ENCODE data around the gene CHIT1. TPM values are rescaled to one million over a fixed set of nuclear protein-coding genes. Genes with fewer than 3 reads are reported as not detected.
A peak's percentile ranks its signal among the peaks of the same experiment; 100 is the strongest.

The CHIT1 gene
- total and polyA plus RNA-seq, 3 experiments from 2014 or later, result 0.07 TPM; not detected in 2

DNA sequence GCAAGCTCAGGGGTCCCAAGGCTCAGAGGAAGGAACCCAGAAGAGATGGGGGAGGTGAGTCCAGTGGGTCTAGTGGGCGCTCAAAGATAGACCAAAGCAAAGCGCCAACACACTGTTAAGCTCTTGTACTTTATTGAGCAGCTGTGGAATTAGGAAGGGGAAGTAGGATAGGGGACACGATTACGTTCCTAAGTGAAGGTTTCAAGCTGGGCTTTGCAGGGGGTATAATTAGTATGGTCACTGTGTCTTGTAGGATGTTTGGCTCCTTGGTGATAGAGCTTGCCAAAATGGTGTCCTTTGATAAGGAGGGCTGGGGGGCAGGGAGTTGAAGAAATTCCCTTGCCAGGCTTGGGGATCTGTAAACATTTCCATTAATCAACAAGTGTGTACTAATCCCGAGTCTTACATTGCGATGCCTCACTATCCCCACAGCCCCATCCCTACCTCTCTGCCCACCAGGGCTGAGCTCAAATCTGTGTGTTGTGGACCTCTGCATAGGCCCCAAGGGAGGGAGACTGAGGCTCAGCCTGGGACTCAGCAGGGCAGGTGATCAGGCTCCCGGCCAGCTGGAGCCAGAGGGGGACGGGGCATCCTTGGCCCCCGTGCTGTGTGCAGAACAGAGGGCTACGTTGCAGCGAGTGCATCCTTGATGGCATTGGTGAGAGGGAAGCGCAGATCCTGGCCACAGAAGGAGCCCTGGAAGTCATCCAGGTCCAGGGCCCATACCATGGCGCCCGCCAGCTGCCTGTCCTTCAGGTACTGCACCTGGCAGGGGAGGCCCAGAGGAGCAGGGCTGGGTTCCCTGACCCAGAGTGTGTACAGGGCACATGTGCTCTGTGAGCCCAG is 50.4 kb downstream of the CHIT1 start:
- DNase-seq, result no peak
- peak overlapping the region in 1 of 8 donors; percentile 43 for H3K27ac Mint-ChIP-seq
- H3K36me3 Mint-ChIP-seq, result no peaks in the 10 kb centered on the region
- H3K36me3 ChIP-seq (ENCODE audit: insufficient read depth, low read length), result no peaks in the 10 kb centered on the region
- no peaks in the 10 kb centered on the region for H3K9me3 Mint-ChIP-seq
- no peaks in the 10 kb centered on the region for H3K4me1 ChIP-seq (ENCODE audit: insufficient read depth, low read length)
- H3K4me1 Mint-ChIP-seq, result no peaks in the 10 kb centered on the region
- peaks cover 10 to 19% of the 10 kb centered on the region in 2 donors for H3K27me3 Mint-ChIP-seq
- ChIA-PET CTCF (no interaction called here), POLR2A (no interaction called here)
- no peak overlapping the region for H3K4me3 ChIP-seq (ENCODE audit: low read length)
- no peaks in the 10 kb centered on the region for H3K9me3 ChIP-seq (ENCODE audit: low read length)
- H3K27ac ChIP-seq (ENCODE audit: low read depth, low read length), result no peak overlapping the region
- no peak overlapping the region for H3K4me3 Mint-ChIP-seq
- no peaks in the 10 kb centered on the region for H3K27me3 ChIP-seq (ENCODE audit: insufficient read depth, low read length, poor library complexity, severe bottlenecking)

DNA sequence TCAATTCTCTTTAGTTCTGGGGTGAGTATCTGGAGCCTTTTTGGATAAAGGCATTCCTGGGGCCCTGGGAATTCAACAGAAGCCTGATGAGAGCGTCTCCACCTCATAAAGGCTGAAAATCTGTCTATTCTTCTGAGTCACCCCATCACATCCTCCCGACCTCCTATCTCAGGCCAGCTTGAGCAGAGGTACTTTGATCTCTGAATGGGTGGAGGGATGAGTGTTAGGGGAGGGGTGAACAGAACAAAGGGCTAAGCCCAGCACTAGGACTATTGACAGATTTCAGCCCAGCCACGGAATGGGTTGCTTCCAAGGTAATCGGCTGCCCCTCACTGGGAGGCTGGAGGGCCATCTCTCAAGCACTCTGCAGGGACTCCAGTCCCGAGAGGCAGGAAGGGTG is 51.4 kb downstream of the CHIT1 start:
- no peaks in the 10 kb centered on the region for H3K9me3 Mint-ChIP-seq
- no peak overlapping the region for H3K27ac Mint-ChIP-seq
- no peak overlapping the region for H3K4me3 Mint-ChIP-seq
- H3K9me3 ChIP-seq (ENCODE audit: low read length), result no peaks in the 10 kb centered on the region
- H3K27me3 ChIP-seq (ENCODE audit: insufficient read depth, low read length, poor library complexity, severe bottlenecking), result no peaks in the 10 kb centered on the region
- no peaks in the 10 kb centered on the region for H3K4me1 ChIP-seq (ENCODE audit: insufficient read depth, low read length)
- no peaks in the 10 kb centered on the region for H3K36me3 ChIP-seq (ENCODE audit: insufficient read depth, low read length)
- DNase-seq, result no peak
- H3K4me3 ChIP-seq (ENCODE audit: low read length), result no peak overlapping the region
- H3K36me3 Mint-ChIP-seq, result no peaks in the 10 kb centered on the region
- no peaks in the 10 kb centered on the region for H3K4me1 Mint-ChIP-seq
- no peak overlapping the region for H3K27ac ChIP-seq (ENCODE audit: low read depth, low read length)
- peaks cover 10 to 21% of the 10 kb centered on the region in 2 donors for H3K27me3 Mint-ChIP-seq
- POLR2A ChIA-PET, result no interaction called here
- CTCF ChIA-PET, result no interaction called here

DNA sequence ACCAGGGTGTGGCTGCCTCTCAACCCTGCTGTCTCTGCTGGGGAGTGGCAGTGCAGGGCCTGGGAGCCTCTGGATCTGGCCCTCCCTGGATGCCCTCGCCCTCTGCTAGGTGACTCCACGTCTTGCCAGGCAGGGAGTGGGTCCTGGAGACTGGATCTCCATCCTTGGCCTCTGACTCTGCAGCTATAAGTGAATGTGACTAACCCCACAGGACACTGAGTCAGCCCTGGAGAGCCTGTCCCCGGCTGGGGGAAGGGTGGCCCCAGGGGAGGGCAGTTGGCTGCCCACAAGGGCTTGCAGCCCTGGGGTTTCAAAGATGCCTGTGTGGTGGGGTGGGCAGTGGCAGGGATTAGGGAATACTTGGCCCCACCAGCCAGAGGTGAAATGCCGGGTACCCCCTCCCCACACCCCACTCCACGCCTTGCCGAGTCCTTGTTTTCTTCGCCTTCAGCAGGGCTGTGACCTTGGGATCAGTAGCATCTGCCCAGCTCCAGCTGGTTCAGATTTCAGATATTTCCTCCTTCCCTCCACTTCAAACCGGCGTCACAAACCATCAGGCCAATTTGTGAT is 51.9 kb downstream of the CHIT1 start:
- no peak overlapping the region for H3K4me3 ChIP-seq (ENCODE audit: low read length)
- DNase-seq, result no peak
- H3K9me3 ChIP-seq (ENCODE audit: low read length), result no peaks in the 10 kb centered on the region
- no peaks in the 10 kb centered on the region for H3K4me1 Mint-ChIP-seq
- no peak overlapping the region for H3K27ac Mint-ChIP-seq
- no peak overlapping the region for H3K4me3 Mint-ChIP-seq
- H3K36me3 Mint-ChIP-seq, result no peaks in the 10 kb centered on the region
- CTCF ChIA-PET, result no interaction called here
- H3K9me3 Mint-ChIP-seq, result no peaks in the 10 kb centered on the region
- no peak overlapping the region for H3K27ac ChIP-seq (ENCODE audit: low read depth, low read length)
- peaks cover 10 to 21% of the 10 kb centered on the region in 2 donors for H3K27me3 Mint-ChIP-seq
- no peaks in the 10 kb centered on the region for H3K36me3 ChIP-seq (ENCODE audit: insufficient read depth, low read length)
- no peaks in the 10 kb centered on the region for H3K4me1 ChIP-seq (ENCODE audit: insufficient read depth, low read length)
- H3K27me3 ChIP-seq (ENCODE audit: insufficient read depth, low read length, poor library complexity, severe bottlenecking), result no peaks in the 10 kb centered on the region
- POLR2A ChIA-PET, result no interaction called here

DNA sequence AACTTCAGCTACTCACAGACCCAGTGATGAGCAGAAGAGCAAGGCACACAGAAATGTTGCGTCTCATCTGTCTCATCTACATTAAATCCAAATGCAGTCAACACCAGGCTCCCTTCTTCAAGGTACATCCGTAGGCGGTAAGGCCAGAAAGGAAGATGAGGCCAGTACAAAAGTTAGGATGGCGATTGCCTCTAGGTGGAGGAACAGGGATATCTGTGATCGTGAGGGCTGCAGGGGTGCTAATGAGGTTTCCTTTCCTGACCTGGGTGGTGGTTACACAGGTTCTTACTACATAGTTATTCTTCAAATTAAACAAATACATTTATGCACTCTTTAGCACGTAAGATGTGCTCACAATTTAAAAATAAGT is 52.5 kb downstream of the CHIT1 start:
- POLR2A ChIA-PET, result no interaction called here

DNA sequence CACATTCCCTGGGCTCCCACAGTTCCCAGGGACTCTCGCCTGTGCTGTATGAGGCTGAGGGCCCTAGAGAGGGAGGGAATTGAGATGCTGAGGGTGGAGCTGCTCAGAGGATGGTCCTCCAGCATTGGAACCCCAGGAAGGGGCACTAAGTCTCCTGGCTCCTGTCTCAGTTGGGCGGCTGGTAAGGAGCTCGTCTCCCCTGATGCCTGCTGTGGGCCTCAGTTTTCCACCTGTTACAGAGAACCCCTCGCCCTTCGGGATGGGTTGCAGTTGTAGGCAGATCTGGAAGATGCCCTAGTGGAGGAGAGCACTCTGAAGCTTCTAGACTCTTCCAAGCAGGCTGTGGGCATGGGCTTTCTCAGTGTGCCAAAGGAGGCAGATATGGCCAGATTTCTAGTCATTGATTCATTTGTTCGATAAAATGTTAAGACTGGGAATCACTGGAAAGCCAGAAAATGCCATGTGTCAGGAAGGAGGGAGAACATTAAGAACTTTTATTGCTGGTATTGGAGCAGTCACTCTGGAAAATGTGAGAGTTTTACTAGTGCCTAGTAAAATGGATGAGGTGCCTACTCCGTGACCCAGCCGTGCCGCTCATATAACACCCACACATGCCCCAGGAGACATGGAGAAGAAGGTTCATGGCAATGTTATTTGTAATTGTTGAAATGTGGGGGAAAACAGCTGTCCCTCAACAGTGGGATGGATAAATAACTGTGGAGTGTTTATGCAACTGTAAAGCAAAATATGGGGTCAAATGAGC is 53.0 kb downstream of the CHIT1 start:
- ChIA-PET POLR2A (no interaction called here), CTCF (no interaction called here)
- Histone ChIP-seq H3K27me3 (ENCODE audit: insufficient read depth, low read length, poor library complexity, severe bottlenecking) (no peaks in the 10 kb centered on the region), H3K36me3 (ENCODE audit: insufficient read depth, low read length) (no peaks in the 10 kb centered on the region), H3K4me1 (ENCODE audit: insufficient read depth, low read length) (no peaks in the 10 kb centered on the region), H3K27ac (ENCODE audit: low read depth, low read length) (no peak overlapping the region), H3K9me3 (ENCODE audit: low read length) (no peaks in the 10 kb centered on the region), H3K4me3 (ENCODE audit: low read length) (no peak overlapping the region)
- Mint-ChIP-seq H3K4me1 (no peaks in the 10 kb centered on the region), H3K4me3 (no peak overlapping the region), H3K36me3 (no peaks in the 10 kb centered on the region), H3K27ac (no peak overlapping the region), H3K27me3 (peaks cover 10 to 21% of the 10 kb centered on the region in 2 donors), H3K9me3 (no peaks in the 10 kb centered on the region)
- no peak for DNase-seq

More for the DNA sequence above, 52.5 kb downstream of the CHIT1 start:
- Mint-ChIP-seq H3K27me3 (peaks cover 10 to 21% of the 10 kb centered on the region in 2 donors), H3K36me3 (no peaks in the 10 kb centered on the region), H3K27ac (no peak overlapping the region), H3K9me3 (no peaks in the 10 kb centered on the region), H3K4me3 (no peak overlapping the region), H3K4me1 (no peaks in the 10 kb centered on the region)
- H3K27ac ChIP-seq (ENCODE audit: low read depth, low read length), result no peak overlapping the region
- no peaks in the 10 kb centered on the region for H3K9me3 ChIP-seq (ENCODE audit: low read length)
- CTCF ChIA-PET, result no interaction called here
- H3K36me3 ChIP-seq (ENCODE audit: insufficient read depth, low read length), result no peaks in the 10 kb centered on the region
- DNase-seq, result no peak
- no peaks in the 10 kb centered on the region for H3K4me1 ChIP-seq (ENCODE audit: insufficient read depth, low read length)
- H3K27me3 ChIP-seq (ENCODE audit: insufficient read depth, low read length, poor library complexity, severe bottlenecking), result no peaks in the 10 kb centered on the region
- H3K4me3 ChIP-seq (ENCODE audit: low read length), result no peak overlapping the region

DNA sequence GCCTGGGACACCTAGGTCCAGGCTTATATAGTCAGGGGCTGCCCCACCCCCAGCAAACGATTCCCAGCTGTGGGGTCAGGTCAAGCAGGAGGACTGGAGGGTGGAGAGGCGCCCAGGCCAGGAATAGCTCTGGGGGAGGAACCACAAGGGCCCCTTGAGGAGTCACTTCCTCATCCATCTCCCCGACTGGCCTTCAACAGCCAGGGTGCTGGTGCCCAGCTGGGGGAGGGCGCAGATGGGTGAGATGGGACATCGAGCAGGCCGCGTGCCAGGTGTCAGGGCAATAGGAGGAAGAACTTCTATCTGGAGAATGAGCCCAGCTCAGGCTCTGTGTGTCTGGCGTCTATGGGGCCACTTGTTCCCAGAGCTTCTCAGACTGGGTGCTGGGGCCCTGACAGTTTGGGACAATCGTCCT is 53.6 kb downstream of the CHIT1 start:
- Mint-ChIP-seq H3K4me3 (no peak overlapping the region), H3K27ac (no peak overlapping the region), H3K36me3 (no peaks in the 10 kb centered on the region), H3K4me1 (no peaks in the 10 kb centered on the region), H3K27me3 (peaks cover 7 to 21% of the 10 kb centered on the region in 2 donors), H3K9me3 (no peaks in the 10 kb centered on the region)
- no peaks in the 10 kb centered on the region for H3K4me1 ChIP-seq (ENCODE audit: insufficient read depth, low read length)
- DNase-seq, result no peak
- ChIA-PET CTCF (no interaction called here), POLR2A (no interaction called here)
- no peaks in the 10 kb centered on the region for H3K27me3 ChIP-seq (ENCODE audit: insufficient read depth, low read length, poor library complexity, severe bottlenecking)
- no peaks in the 10 kb centered on the region for H3K36me3 ChIP-seq (ENCODE audit: insufficient read depth, low read length)
- no peak overlapping the region for H3K4me3 ChIP-seq (ENCODE audit: low read length)
- H3K9me3 ChIP-seq (ENCODE audit: low read length), result no peaks in the 10 kb centered on the region
- no peak overlapping the region for H3K27ac ChIP-seq (ENCODE audit: low read depth, low read length)

DNA sequence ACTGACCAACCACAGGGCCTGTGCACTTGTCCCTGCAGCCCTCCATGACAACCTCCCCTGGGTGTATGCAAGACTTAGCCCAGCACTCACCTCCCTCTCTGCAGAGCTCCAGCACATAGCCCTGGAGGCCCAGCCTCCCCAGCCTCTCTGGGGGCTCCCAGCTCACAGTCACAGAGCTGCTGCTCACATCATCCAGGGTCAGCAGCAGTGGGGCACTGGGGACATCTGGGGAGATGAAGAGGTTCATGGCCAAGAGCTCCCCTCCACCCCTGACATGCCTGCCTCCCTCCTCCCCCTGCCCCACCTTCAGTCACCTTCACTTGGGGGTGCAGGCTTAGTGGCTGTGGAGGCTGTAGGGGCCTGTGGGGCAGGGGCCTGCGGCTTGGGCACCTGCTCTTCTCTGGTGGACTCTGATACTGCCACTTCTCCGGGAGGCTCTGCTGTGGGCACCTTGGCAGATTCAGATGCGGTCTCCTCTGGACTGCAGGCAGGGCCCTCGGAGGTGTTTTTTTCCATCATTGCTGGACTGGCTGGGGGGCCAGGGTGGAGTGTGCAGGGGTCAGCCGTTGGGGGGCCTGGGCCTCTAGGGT is 54.1 kb downstream of the CHIT1 start, which contains the start of gene MYBPH:
TSS of gene MYBPH (minus strand) at position 590 of the 590 bp plus-strand sequence. CDS start at position 519, 71 bp downstream.
- DNase-seq, result no peak
- no peaks in the 10 kb centered on the region for H3K27me3 ChIP-seq (ENCODE audit: insufficient read depth, low read length, poor library complexity, severe bottlenecking)
- Mint-ChIP-seq H3K4me1 (no peaks in the 10 kb centered on the region), H3K27me3 (peaks cover 7 to 21% of the 10 kb centered on the region in 2 donors), H3K4me3 (no peak within 1 kb of the TSS), H3K27ac (peak within 1 kb of the TSS in 1 of 8 donors; percentile 6), H3K36me3 (no peaks in the 10 kb centered on the region), H3K9me3 (no peaks in the 10 kb centered on the region)
- no peaks in the 10 kb centered on the region for H3K36me3 ChIP-seq (ENCODE audit: insufficient read depth, low read length)
- no peaks in the 10 kb centered on the region for H3K9me3 ChIP-seq (ENCODE audit: low read length)
- ChIA-PET CTCF (no interaction called here), POLR2A (no interaction called here)
- no peak within 1 kb of the TSS for H3K27ac ChIP-seq (ENCODE audit: low read depth, low read length)
- H3K4me1 ChIP-seq (ENCODE audit: insufficient read depth, low read length), result no peaks in the 10 kb centered on the region
- no peak within 1 kb of the TSS for H3K4me3 ChIP-seq (ENCODE audit: low read length)

Measured in CD8-positive, alpha-beta memory T cell (primary cell).